Karpas-422 (cell line): ENCODE data around the gene NPY. TPM values are rescaled to one million over a fixed set of nuclear protein-coding genes. Genes with fewer than 3 reads are reported as not detected.

Source experiments
- DNase-seq: peaks from one replicate; pipeline ENCODE4 v3.0.0-alpha.2; 2015
- H2AFZ ChIP-seq: fragments of 200-600 bp; sonication (generic); 2 replicates; pipeline ENCODE4 v1.6.1; 2014; ENCODE audit warnings: antibody characterized with exemption, low read length, mixed read lengths
- H3K27ac ChIP-seq: fragments of 200-600 bp; sonication (generic); 2 replicates; pipeline ENCODE4 v1.5.1; 2014; ENCODE audit warnings: mild to moderate bottlenecking, low read length, moderate library complexity
- H3K27me3 ChIP-seq: fragments of 200-600 bp; sonication (generic); 2 replicates; pipeline ENCODE4 v1.6.1; 2014; ENCODE audit warnings: low read length, mixed read lengths
- H3K36me3 ChIP-seq: fragments of 200-600 bp; sonication (generic); 2 replicates; pipeline ENCODE4 v1.6.1; 2014; ENCODE audit warnings: low read length, mixed read lengths; ENCODE audit not compliant: insufficient read depth
- H3K4me1 ChIP-seq: fragments of 200-600 bp; sonication (generic); 2 replicates; pipeline ENCODE4 v1.6.1; 2014; ENCODE audit warnings: mild to moderate bottlenecking, low read length, mixed read lengths
- H3K4me2 ChIP-seq: fragments of 200-600 bp; sonication (generic); 2 replicates; pipeline ENCODE4 v1.6.1; 2014; ENCODE audit warnings: low read length, low read depth, mild to moderate bottlenecking; ENCODE audit not compliant: poor library complexity, severe bottlenecking
- H3K4me3 ChIP-seq: fragments of 200-600 bp; sonication (generic); 2 replicates; pipeline ENCODE4 v1.5.1; 2014; ENCODE audit warnings: mild to moderate bottlenecking, antibody characterized with exemption, low read length, mixed read lengths
- H3K79me2 ChIP-seq: fragments of 200-600 bp; sonication (generic); 2 replicates; pipeline ENCODE4 v1.6.1; 2014; ENCODE audit warnings: mild to moderate bottlenecking, low read length, mixed read lengths
- H3K9ac ChIP-seq: fragments of 200-600 bp; sonication (generic); 2 replicates; pipeline ENCODE4 v1.6.0; 2014; ENCODE audit warnings: low read length
- H3K9me2 ChIP-seq: fragments of 200-600 bp; sonication (generic), shearing (Covaris generic); replicated peaks from 2 replicates; pipeline ENCODE4 v1.6.0; 2014; ENCODE audit warnings: mild to moderate bottlenecking, low read length, moderate library complexity; ENCODE audit not compliant: insufficient read depth
- H3K9me3 ChIP-seq: fragments of 300-700, 200-600 bp; sonication (generic); 2 replicates; pipeline ENCODE4 v1.6.1; 2014; ENCODE audit warnings: low read length, mixed read lengths
- H4K20me1 ChIP-seq: fragments of 200-600 bp; sonication (generic); 2 replicates; pipeline ENCODE4 v1.6.1; 2014; ENCODE audit warnings: mild to moderate bottlenecking, antibody characterized with exemption, low read length, low read depth; ENCODE audit not compliant: insufficient read depth
- total RNA-seq: library from RNA; depleted of rRNA; stranded (reverse); fragments of >200 nt; shearing (Covaris generic); gene quantifications from 2 replicates; pipeline ENCODE4 v1.2.3, GENCODE V29; 2014; ENCODE audit warnings: low replicate concordance

NPY gene
- total RNA-seq, 1 experiment from 2014 or later: not detected

- Histone ChIP-seq H3K9me2 (no peaks in the 10 kb centered on the region), H3K4me3 (no peak overlapping the region), H3K27ac (no peak overlapping the region), H2AFZ (no peak overlapping the region), H3K4me1 (no peaks in the 10 kb centered on the region), H3K9me3 (no peaks in the 10 kb centered on the region), H3K79me2 (no peaks in the 10 kb centered on the region), H3K36me3 (no peaks in the 10 kb centered on the region), H3K4me2 (no peak overlapping the region), H3K27me3 (no peaks in the 10 kb centered on the region), H3K9ac (no peak overlapping the region), H4K20me1 (no peaks in the 10 kb centered on the region)
- DNase-seq: no peak
These were observed 53.2 kb downstream of the NPY start for GRCh38 chr7:24337180-24337579.

GRCh38 chr7:24339575-24339974, 55.6 kb downstream of the NPY start:
- no peaks in the 10 kb centered on the region for H3K36me3 ChIP-seq
- no peak overlapping the region for H3K9ac ChIP-seq
- no peak overlapping the region for H3K4me2 ChIP-seq
- no peaks in the 10 kb centered on the region for H3K9me3 ChIP-seq
- H3K4me3 ChIP-seq: no peak overlapping the region
- no peak overlapping the region for H3K27ac ChIP-seq
- H3K79me2 ChIP-seq: no peaks in the 10 kb centered on the region
- no peak for DNase-seq
- H3K27me3 ChIP-seq: no peaks in the 10 kb centered on the region
- no peaks in the 10 kb centered on the region for H3K4me1 ChIP-seq
- H4K20me1 ChIP-seq: no peaks in the 10 kb centered on the region
- no peak overlapping the region for H2AFZ ChIP-seq
- H3K9me2 ChIP-seq: no peaks in the 10 kb centered on the region

GRCh38 chr7:24340727-24341126, 56.7 kb downstream of the NPY start:
- Histone ChIP-seq H3K27ac (no peak overlapping the region), H3K4me3 (no peak overlapping the region), H3K9me2 (no peaks in the 10 kb centered on the region), H3K27me3 (no peaks in the 10 kb centered on the region), H3K36me3 (no peaks in the 10 kb centered on the region), H3K4me2 (no peak overlapping the region), H3K79me2 (no peaks in the 10 kb centered on the region), H3K4me1 (no peaks in the 10 kb centered on the region), H2AFZ (no peak overlapping the region), H3K9ac (no peak overlapping the region), H3K9me3 (no peaks in the 10 kb centered on the region), H4K20me1 (no peaks in the 10 kb centered on the region)
- no peak for DNase-seq
